ENCODE results near the gene HMGCL.
"Not testable (repeated sequence)": the region's sequence is repeated elsewhere in the genome, so short reads cannot be mapped to it uniquely, and the experiment has no call there.

Gene HMGCL

GRCh38 chr1:23788695-23789094 lies 36.5 kb downstream of the HMGCL start:
- ATAC-seq (ENCODE audit: low read depth), result no peak
- peak overlapping the region; percentile 24 for H3K4me3 Mint-ChIP-seq
- peak overlapping the region; percentile 46 for H3K27ac Mint-ChIP-seq
- H3K36me3 Mint-ChIP-seq, result peaks cover 28% of the 10 kb centered on the region
- no peaks in the 10 kb centered on the region for H3K9me3 Mint-ChIP-seq
- DNase-seq (ENCODE audit: low spot score in 2 of 2), result no peak
- H3K27me3 Mint-ChIP-seq, result no peaks in the 10 kb centered on the region
- peaks cover 19% of the 10 kb centered on the region for H3K4me1 Mint-ChIP-seq

GRCh38 chr1:23787701-23788100 lies 37.5 kb downstream of the HMGCL start:
- peaks cover 23% of the 10 kb centered on the region for H3K36me3 Mint-ChIP-seq
- no peak overlapping the region for H3K4me3 Mint-ChIP-seq
- H3K9me3 Mint-ChIP-seq, result no peaks in the 10 kb centered on the region
- H3K27me3 Mint-ChIP-seq, result no peaks in the 10 kb centered on the region
- H3K27ac Mint-ChIP-seq, result no peak overlapping the region
- H3K4me1 Mint-ChIP-seq, result peaks cover 19% of the 10 kb centered on the region
- no peak for DNase-seq (ENCODE audit: low spot score in 2 of 2)
- ATAC-seq (ENCODE audit: low read depth), result no peak

- no peaks in the 10 kb centered on the region for H3K9me3 Mint-ChIP-seq
- no peak overlapping the region for H3K27ac Mint-ChIP-seq
- H3K36me3 Mint-ChIP-seq, result peaks cover 27% of the 10 kb centered on the region
- no peaks in the 10 kb centered on the region for H3K27me3 Mint-ChIP-seq
- DNase-seq (ENCODE audit: low spot score in 2 of 2), result no peak
- peaks cover 7% of the 10 kb centered on the region for H3K4me1 Mint-ChIP-seq
- ATAC-seq (ENCODE audit: low read depth), result no peak
- no peak overlapping the region for H3K4me3 Mint-ChIP-seq
These were observed 40.4 kb downstream of the HMGCL start for GRCh38 chr1:23784846-23785245.

GRCh38 chr1:23783141-23783540 lies 42.1 kb downstream of the HMGCL start:
- not testable (repeated sequence) for H3K27me3 Mint-ChIP-seq; H3K9me3 Mint-ChIP-seq; H3K27ac Mint-ChIP-seq; ATAC-seq (ENCODE audit: low read depth); DNase-seq (ENCODE audit: low spot score in 2 of 2); H3K4me3 Mint-ChIP-seq
- Mint-ChIP-seq H3K4me1 (peaks cover 15% of the 10 kb centered on the region), H3K36me3 (peaks cover 25% of the 10 kb centered on the region)

- H3K27ac Mint-ChIP-seq, result no peak overlapping the region
- DNase-seq (ENCODE audit: low spot score in 2 of 2) (no peak), ATAC-seq (ENCODE audit: low read depth) (no peak)
- H3K36me3 Mint-ChIP-seq, result peaks cover 7% of the 10 kb centered on the region
- H3K9me3 Mint-ChIP-seq, result no peaks in the 10 kb centered on the region
- H3K4me1 Mint-ChIP-seq, result peaks cover 15% of the 10 kb centered on the region
- peak overlapping the region; percentile 93 for H3K4me3 Mint-ChIP-seq
- no peaks in the 10 kb centered on the region for H3K27me3 Mint-ChIP-seq
These were observed 45.3 kb downstream of the HMGCL start for GRCh38 chr1:23779826-23780371.

- ATAC-seq (ENCODE audit: low read depth), result peak; percentile 87
- no peaks in the 10 kb centered on the region for H3K9me3 Mint-ChIP-seq
- H3K27me3 Mint-ChIP-seq, result no peaks in the 10 kb centered on the region
- H3K27ac Mint-ChIP-seq, result peak within 1 kb of the TSS; percentile 96
- peaks cover 15% of the 10 kb centered on the region for H3K4me1 Mint-ChIP-seq
- peaks cover 4% of the 10 kb centered on the region for H3K36me3 Mint-ChIP-seq
- peak; percentile 77 to 79 for DNase-seq (ENCODE audit: low spot score in 2 of 2)
- H3K4me3 Mint-ChIP-seq, result peak within 1 kb of the TSS; percentile 93
These were observed 47.0 kb downstream of the HMGCL start, which contains the start of gene PITHD1 for GRCh38 chr1:23777979-23778814. TSS of gene PITHD1 (plus strand) at chr1:23778418. CDS start at chr1:23778516, 98 bp downstream.

- Mint-ChIP-seq H3K27ac (no peak overlapping the region), H3K9me3 (no peaks in the 10 kb centered on the region), H3K4me3 (no peak overlapping the region), H3K36me3 (peaks cover 2% of the 10 kb centered on the region), H3K27me3 (no peaks in the 10 kb centered on the region), H3K4me1 (peaks cover 15% of the 10 kb centered on the region)
- no peak for ATAC-seq (ENCODE audit: low read depth)
- DNase-seq (ENCODE audit: low spot score in 2 of 2), result no peak
These were observed 49.0 kb downstream of the HMGCL start for GRCh38 chr1:23776217-23776616.

GRCh38 chr1:23774174-23774880 lies 50.9 kb downstream of the HMGCL start:
- no peak for ATAC-seq (ENCODE audit: low read depth)

GRCh38 chr1:23772854-23773242 lies 52.4 kb downstream of the HMGCL start:
- H3K4me3 Mint-ChIP-seq, result no peak overlapping the region
- DNase-seq (ENCODE audit: low spot score in 2 of 2) (no peak), ATAC-seq (ENCODE audit: low read depth) (no peak)
- no peak overlapping the region for H3K27ac Mint-ChIP-seq
- H3K4me1 Mint-ChIP-seq, result peaks cover 2% of the 10 kb centered on the region
- H3K27me3 Mint-ChIP-seq, result no peaks in the 10 kb centered on the region
- H3K9me3 Mint-ChIP-seq, result no peaks in the 10 kb centered on the region
- H3K36me3 Mint-ChIP-seq, result no peaks in the 10 kb centered on the region

More at GRCh38 chr1:23774174-23774880, 50.9 kb downstream of the HMGCL start:
- DNase-seq (ENCODE audit: low spot score in 2 of 2), result no peak
- no peaks in the 10 kb centered on the region for H3K9me3 Mint-ChIP-seq
- H3K4me3 Mint-ChIP-seq, result no peak overlapping the region
- peaks cover 7% of the 10 kb centered on the region for H3K4me1 Mint-ChIP-seq
- no peaks in the 10 kb centered on the region for H3K36me3 Mint-ChIP-seq
- H3K27me3 Mint-ChIP-seq, result no peaks in the 10 kb centered on the region
- no peak overlapping the region for H3K27ac Mint-ChIP-seq

- peaks cover 2% of the 10 kb centered on the region for H3K4me1 Mint-ChIP-seq
- H3K4me3 Mint-ChIP-seq, result no peak overlapping the region
- H3K27ac Mint-ChIP-seq, result no peak overlapping the region
- no peaks in the 10 kb centered on the region for H3K27me3 Mint-ChIP-seq
- ATAC-seq (ENCODE audit: low read depth) (peak; percentile 94), DNase-seq (ENCODE audit: low spot score in 2 of 2) (peak; percentile 84 to 89)
- H3K36me3 Mint-ChIP-seq, result no peaks in the 10 kb centered on the region
- no peaks in the 10 kb centered on the region for H3K9me3 Mint-ChIP-seq
These were observed 53.0 kb downstream of the HMGCL start for GRCh38 chr1:23772049-23772853.

GRCh38 chr1:23768733-23769132 lies 56.5 kb downstream of the HMGCL start:
- Mint-ChIP-seq H3K9me3 (no peaks in the 10 kb centered on the region), H3K4me3 (no peak overlapping the region), H3K4me1 (peaks cover 2% of the 10 kb centered on the region), H3K27ac (no peak overlapping the region), H3K27me3 (no peaks in the 10 kb centered on the region), H3K36me3 (peaks cover 2% of the 10 kb centered on the region)
- DNase-seq (ENCODE audit: low spot score in 2 of 2) (no peak), ATAC-seq (ENCODE audit: low read depth) (no peak)

GRCh38 chr1:23763041-23763577 lies 62.1 kb downstream of the HMGCL start:
- no peak overlapping the region for H3K27ac Mint-ChIP-seq
- DNase-seq (ENCODE audit: low spot score in 2 of 2) (no peak), ATAC-seq (ENCODE audit: low read depth) (no peak)
- no peak overlapping the region for H3K4me3 Mint-ChIP-seq
- H3K4me1 Mint-ChIP-seq, result peaks cover 4% of the 10 kb centered on the region
- H3K9me3 Mint-ChIP-seq, result no peaks in the 10 kb centered on the region
- peaks cover 11% of the 10 kb centered on the region for H3K36me3 Mint-ChIP-seq
- no peaks in the 10 kb centered on the region for H3K27me3 Mint-ChIP-seq

GRCh38 chr1:23759277-23759676 lies 66.0 kb downstream of the HMGCL start:
- Mint-ChIP-seq H3K36me3 (peaks cover 20% of the 10 kb centered on the region), H3K4me3 (no peak overlapping the region), H3K27ac (no peak overlapping the region), H3K9me3 (no peaks in the 10 kb centered on the region), H3K4me1 (peaks cover 4% of the 10 kb centered on the region), H3K27me3 (no peaks in the 10 kb centered on the region)
- no peak for ATAC-seq (ENCODE audit: low read depth)
- no peak for DNase-seq (ENCODE audit: low spot score in 2 of 2)
